Cerebellar nuclear complex (tissue), 1 donor: ENCODE measurements around the gene CNPY3.

Source experiments
- DNase-seq, 2 experiments: peaks; one replicate each; lab custom pipeline; 2025; lab: John Stamatoyannopoulos, UW

CNPY3 gene

GRCh38 chr6:42981836-42982235, 52.6 kb downstream of the CNPY3 start:
- DNase-seq, result no peak

GRCh38 chr6:42984001-42984923, 55.0 kb downstream of the CNPY3 start, which contains the start of gene PPP2R5D:
Gene PPP2R5D, plus strand, starts transcription at chr6:42984570. Its CDS starts 108 bp downstream, at chr6:42984678.
- peak; percentile 99 for DNase-seq

- no peak for DNase-seq
These were observed 55.7 kb downstream of the CNPY3 start for GRCh38 chr6:42984924-42985475.

DNA sequence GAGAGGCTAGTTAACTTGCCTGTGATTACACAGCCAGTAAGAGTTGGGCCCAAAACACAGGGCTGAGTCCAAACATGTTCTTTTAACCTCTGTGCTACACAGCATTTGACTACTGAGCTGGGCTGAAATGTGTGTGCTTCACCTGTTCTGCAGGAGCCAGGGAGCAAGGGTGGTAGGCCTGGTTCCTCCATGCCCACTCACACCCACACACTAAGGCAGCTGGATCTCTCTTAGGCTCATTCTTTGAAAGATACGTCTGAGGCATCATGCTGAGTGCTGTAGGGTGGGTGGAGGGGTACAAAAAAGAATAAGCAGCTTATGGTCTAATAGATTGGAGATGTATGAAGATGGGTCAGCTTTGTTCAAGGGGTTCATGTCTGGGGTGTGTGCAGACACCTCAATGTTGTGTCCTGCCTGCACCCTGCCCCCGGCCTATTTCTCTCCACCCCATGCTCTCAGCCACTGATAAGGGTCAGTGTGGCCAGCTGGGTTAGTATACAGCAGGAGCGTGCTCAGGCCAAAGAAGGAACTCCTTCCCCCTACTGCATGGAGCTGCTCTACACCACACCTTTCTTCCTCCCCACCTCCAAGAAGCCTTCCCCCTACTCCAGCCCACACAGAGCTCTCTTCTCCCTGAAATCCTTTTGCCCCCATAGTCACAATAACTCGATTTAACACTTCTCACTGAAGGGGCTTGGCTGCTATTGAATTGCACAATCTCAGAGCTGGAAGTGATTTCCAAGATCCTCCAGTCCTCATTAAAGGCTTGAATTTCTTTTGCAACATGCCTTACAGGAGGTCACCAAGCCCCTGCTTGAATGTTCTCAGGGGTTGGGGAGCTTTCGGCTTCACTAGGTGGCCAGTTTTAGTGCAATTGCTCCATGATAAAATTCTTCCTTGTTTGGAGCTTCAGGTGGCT, 58.5 kb downstream of the CNPY3 start:
- DNase-seq, result no peak

GRCh38 chr6:42988486-42989020, 59.3 kb downstream of the CNPY3 start:
- no peak for DNase-seq
